Measurements from ENCODE around the gene CTIF.

DNA sequence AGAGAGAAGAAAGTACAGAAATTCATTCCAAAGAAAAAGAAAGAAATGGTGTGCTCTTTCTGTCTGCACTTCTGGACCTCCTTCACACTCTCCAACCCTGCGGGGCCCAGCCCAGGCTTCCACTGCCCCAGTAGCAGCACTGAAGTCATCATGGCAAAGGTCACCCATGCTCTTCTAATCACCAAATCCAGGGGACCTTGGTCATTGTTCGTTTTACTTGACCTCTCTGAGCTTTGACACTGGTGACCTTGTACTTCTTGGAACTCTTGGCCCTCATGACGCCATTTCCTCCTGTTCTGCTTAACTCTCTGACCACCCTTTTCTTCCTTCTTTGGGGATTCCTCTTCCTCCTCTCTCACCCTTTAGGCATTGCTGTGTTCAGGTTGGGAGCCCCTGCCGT, 306.3 kb downstream of the CTIF start:
- TF ChIP-seq, protein P1, sequence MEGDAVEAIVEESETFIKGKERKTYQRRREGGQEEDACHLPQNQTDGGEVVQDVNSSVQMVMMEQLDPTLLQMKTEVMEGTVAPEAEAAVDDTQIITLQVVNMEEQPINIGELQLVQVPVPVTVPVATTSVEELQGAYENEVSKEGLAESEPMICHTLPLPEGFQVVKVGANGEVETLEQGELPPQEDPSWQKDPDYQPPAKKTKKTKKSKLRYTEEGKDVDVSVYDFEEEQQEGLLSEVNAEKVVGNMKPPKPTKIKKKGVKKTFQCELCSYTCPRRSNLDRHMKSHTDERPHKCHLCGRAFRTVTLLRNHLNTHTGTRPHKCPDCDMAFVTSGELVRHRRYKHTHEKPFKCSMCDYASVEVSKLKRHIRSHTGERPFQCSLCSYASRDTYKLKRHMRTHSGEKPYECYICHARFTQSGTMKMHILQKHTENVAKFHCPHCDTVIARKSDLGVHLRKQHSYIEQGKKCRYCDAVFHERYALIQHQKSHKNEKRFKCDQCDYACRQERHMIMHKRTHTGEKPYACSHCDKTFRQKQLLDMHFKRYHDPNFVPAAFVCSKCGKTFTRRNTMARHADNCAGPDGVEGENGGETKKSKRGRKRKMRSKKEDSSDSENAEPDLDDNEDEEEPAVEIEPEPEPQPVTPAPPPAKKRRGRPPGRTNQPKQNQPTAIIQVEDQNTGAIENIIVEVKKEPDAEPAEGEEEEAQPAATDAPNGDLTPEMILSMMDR (IDR thresholded peaks at IDR 0.05), result no peak
- TF ChIP-seq POLR2A (IDR thresholded peaks at IDR 0.05), result no peak

Measured in heart left ventricle (tissue), 13 donors.